Measurements from ENCODE around the gene ARID1B. TPM values are rescaled to one million over a fixed set of nuclear protein-coding genes. Genes with fewer than 3 reads are reported as not detected.

Gene ARID1B
- total and polyA plus RNA-seq, 7 experiments from 2014 or later = 17.5 to 164 (median 139) TPM

- peaks cover 24 to 32% of the 10 kb centered on the region in 2 donors for H3K4me1 ChIP-seq (ENCODE audit: control insufficient read depth in 2 of 2, insufficient read depth in 2 of 2, low read length in 2 of 2)
Observed at GRCh38 chr6:156824142-156824541, 47.0 kb downstream of the ARID1B start.

GRCh38 chr6:156825475-156825874, 48.3 kb downstream of the ARID1B start:
- Mint-ChIP-seq H3K27ac (peak overlapping the region in 3 of 9 donors; percentile 3 to 21 (median 19)), H3K4me1 (peaks cover 32 to 91% (median 82%) of the 10 kb centered on the region in 7 donors), H3K9me3 (no peaks in the 10 kb centered on the region), H3K4me3 (peak overlapping the region in 6 of 10 donors; percentile 30 to 75 (median 58)), H3K36me3 (peaks cover 0 to 33% (median 16%) of the 10 kb centered on the region in 5 donors), H3K27me3 (no peaks in the 10 kb centered on the region)
- DNase-seq = no peak
- intact Hi-C loops (cut with micrococcal nuclease) = loop anchor here (5.0 kb wide), 2 partner anchors 33 to 48 kb away; partner anchors contain the start of gene ARID1B (in 1 of the 2)
- no peaks in the 10 kb centered on the region for H3K9me3 ChIP-seq (ENCODE audit: control insufficient read depth in 2 of 3, low read length in 3 of 3)
- ChIA-PET CTCF (no interaction called here), POLR2A (interaction anchor here (0.9 kb wide), 1 partner anchor 41 kb away, joined by 3 read pairs; no protein-coding TSS in a partner anchor)
- H3K4me3 ChIP-seq (ENCODE audit: low read length) = no peak overlapping the region
- H3K27me3 ChIP-seq (ENCODE audit: control insufficient read depth in 2 of 2, insufficient read depth in 2 of 2, low read length in 2 of 2) = no peaks in the 10 kb centered on the region
- no peak for ATAC-seq
- H3K4me1 ChIP-seq (ENCODE audit: control insufficient read depth in 2 of 2, insufficient read depth in 2 of 2, low read length in 2 of 2) = peaks cover 20 to 24% of the 10 kb centered on the region in 2 donors
- H3K36me3 ChIP-seq (ENCODE audit: control insufficient read depth in 2 of 3, insufficient read depth in 3 of 3, low read length in 3 of 3) = peaks cover 0 to 4% (median 0%) of the 10 kb centered on the region in 3 experiments
- no peak overlapping the region for H3K27ac ChIP-seq (ENCODE audit: low read depth, low read length)

More at GRCh38 chr6:156824142-156824541, 47.0 kb downstream of the ARID1B start:
- intact Hi-C loops (cut with micrococcal nuclease) = no loop called here
- no peak for DNase-seq
- no peak for ATAC-seq
- H3K27ac Mint-ChIP-seq = peak overlapping the region in 6 of 9 donors; percentile 1 to 77 (median 40)
- no peaks in the 10 kb centered on the region for H3K36me3 ChIP-seq (ENCODE audit: control insufficient read depth in 2 of 3, insufficient read depth in 3 of 3, low read length in 3 of 3)
- no peaks in the 10 kb centered on the region for H3K27me3 ChIP-seq (ENCODE audit: control insufficient read depth in 2 of 2, insufficient read depth in 2 of 2, low read length in 2 of 2)
- H3K4me3 ChIP-seq (ENCODE audit: low read length) = no peak overlapping the region
- H3K9me3 ChIP-seq (ENCODE audit: control insufficient read depth in 2 of 3, low read length in 3 of 3) = no peaks in the 10 kb centered on the region
- CTCF ChIA-PET = interaction anchor here (0.7 kb wide), 1 partner anchor 411 kb away, joined by 5 read pairs; no protein-coding TSS in a partner anchor
- POLR2A ChIA-PET = interaction anchor here (0.6 kb wide), 1 partner anchor 261 kb away, joined by 3 read pairs; no protein-coding TSS in a partner anchor
- H3K36me3 Mint-ChIP-seq = peaks cover 0 to 23% (median 11%) of the 10 kb centered on the region in 5 donors
- H3K4me1 Mint-ChIP-seq = peaks cover 38 to 96% (median 91%) of the 10 kb centered on the region in 7 donors
- no peaks in the 10 kb centered on the region for H3K27me3 Mint-ChIP-seq
- peak overlapping the region in 7 of 10 donors; percentile 8 to 79 (median 55) for H3K4me3 Mint-ChIP-seq
- no peaks in the 10 kb centered on the region for H3K9me3 Mint-ChIP-seq
- H3K27ac ChIP-seq (ENCODE audit: low read depth, low read length) = no peak overlapping the region

GRCh38 chr6:156826290-156826955, 49.2 kb downstream of the ARID1B start:
- DNase-seq = no peak
- H3K9me3 ChIP-seq (ENCODE audit: control insufficient read depth in 2 of 3, low read length in 3 of 3) = no peaks in the 10 kb centered on the region
- H3K36me3 Mint-ChIP-seq = peaks cover 2 to 36% (median 16%) of the 10 kb centered on the region in 5 donors
- POLR2A ChIA-PET = no interaction called here
- ATAC-seq = no peak
- H3K27ac Mint-ChIP-seq = peak overlapping the region in 8 of 9 donors; percentile 9 to 93 (median 63)
- CTCF ChIA-PET = no interaction called here
- H3K4me3 Mint-ChIP-seq = peak overlapping the region in 5 of 10 donors; percentile 4 to 66 (median 32)
- no peaks in the 10 kb centered on the region for H3K27me3 Mint-ChIP-seq
- peaks cover 28 to 91% (median 82%) of the 10 kb centered on the region in 7 donors for H3K4me1 Mint-ChIP-seq
- H3K27ac ChIP-seq (ENCODE audit: low read depth, low read length) = no peak overlapping the region
- intact Hi-C loops (cut with micrococcal nuclease) = loop anchor here (5.0 kb wide), 2 partner anchors 34 to 49 kb away; partner anchors contain the start of gene ARID1B (in 1 of the 2)
- H3K4me3 ChIP-seq (ENCODE audit: low read length) = no peak overlapping the region
- no peaks in the 10 kb centered on the region for H3K9me3 Mint-ChIP-seq
- peaks cover 0 to 10% (median 0%) of the 10 kb centered on the region in 3 experiments for H3K36me3 ChIP-seq (ENCODE audit: control insufficient read depth in 2 of 3, insufficient read depth in 3 of 3, low read length in 3 of 3)
- no peaks in the 10 kb centered on the region for H3K27me3 ChIP-seq (ENCODE audit: control insufficient read depth in 2 of 2, insufficient read depth in 2 of 2, low read length in 2 of 2)
- peaks cover 20 to 24% of the 10 kb centered on the region in 2 donors for H3K4me1 ChIP-seq (ENCODE audit: control insufficient read depth in 2 of 2, insufficient read depth in 2 of 2, low read length in 2 of 2)

GRCh38 chr6:156827382-156827781, 50.2 kb downstream of the ARID1B start:
- Mint-ChIP-seq H3K27ac (peak overlapping the region in 4 of 9 donors; percentile 9 to 93 (median 72)), H3K27me3 (no peaks in the 10 kb centered on the region)

GRCh38 chr6:156828280-156828703, 51.1 kb downstream of the ARID1B start:
- peak overlapping the region in 1 of 10 donors; percentile 18 for H3K4me3 Mint-ChIP-seq
- ATAC-seq (peak; percentile 40), DNase-seq (no peak)
- CTCF ChIA-PET = interaction anchor here (0.6 kb wide), 1 partner anchor 16 kb away, joined by 3 read pairs; no protein-coding TSS in a partner anchor
- Histone ChIP-seq H3K36me3 (ENCODE audit: control insufficient read depth in 2 of 3, insufficient read depth in 3 of 3, low read length in 3 of 3) (peaks cover 0 to 10% (median 0%) of the 10 kb centered on the region in 3 experiments), H3K4me3 (ENCODE audit: low read length) (no peak overlapping the region), H3K9me3 (ENCODE audit: control insufficient read depth in 2 of 3, low read length in 3 of 3) (no peaks in the 10 kb centered on the region), H3K27me3 (ENCODE audit: control insufficient read depth in 2 of 2, insufficient read depth in 2 of 2, low read length in 2 of 2) (no peaks in the 10 kb centered on the region), H3K27ac (ENCODE audit: low read depth, low read length) (no peak overlapping the region), H3K4me1 (ENCODE audit: control insufficient read depth in 2 of 2, insufficient read depth in 2 of 2, low read length in 2 of 2) (peaks cover 11 to 23% of the 10 kb centered on the region in 2 donors)
- peaks cover 3 to 31% (median 7%) of the 10 kb centered on the region in 5 donors for H3K36me3 Mint-ChIP-seq
- H3K9me3 Mint-ChIP-seq = no peaks in the 10 kb centered on the region
- H3K27me3 Mint-ChIP-seq = no peaks in the 10 kb centered on the region
- intact Hi-C loops (cut with micrococcal nuclease) = loop anchor here (5.0 kb wide), 2 partner anchors 36 to 51 kb away; partner anchors contain the start of gene ARID1B (in 1 of the 2)
- POLR2A ChIA-PET = interaction anchor here (0.6 kb wide), 1 partner anchor 42 kb away, joined by 3 read pairs; no protein-coding TSS in a partner anchor
- H3K4me1 Mint-ChIP-seq = peaks cover 28 to 91% (median 83%) of the 10 kb centered on the region in 7 donors
- H3K27ac Mint-ChIP-seq = peak overlapping the region in 1 of 9 donors; percentile 12

More at GRCh38 chr6:156827382-156827781, 50.2 kb downstream of the ARID1B start:
- DNase-seq (no peak), ATAC-seq (no peak)
- Histone ChIP-seq H3K27me3 (ENCODE audit: control insufficient read depth in 2 of 2, insufficient read depth in 2 of 2, low read length in 2 of 2) (no peaks in the 10 kb centered on the region), H3K4me1 (ENCODE audit: control insufficient read depth in 2 of 2, insufficient read depth in 2 of 2, low read length in 2 of 2) (peaks cover 15 to 25% of the 10 kb centered on the region in 2 donors), H3K27ac (ENCODE audit: low read depth, low read length) (no peak overlapping the region), H3K9me3 (ENCODE audit: control insufficient read depth in 2 of 3, low read length in 3 of 3) (no peaks in the 10 kb centered on the region), H3K36me3 (ENCODE audit: control insufficient read depth in 2 of 3, insufficient read depth in 3 of 3, low read length in 3 of 3) (peaks cover 0 to 10% (median 0%) of the 10 kb centered on the region in 3 experiments), H3K4me3 (ENCODE audit: low read length) (no peak overlapping the region)
- Mint-ChIP-seq H3K36me3 (peaks cover 2 to 30% (median 11%) of the 10 kb centered on the region in 5 donors), H3K4me3 (peak overlapping the region in 2 of 10 donors; percentile 16 to 47), H3K9me3 (no peaks in the 10 kb centered on the region), H3K4me1 (peaks cover 25 to 91% (median 82%) of the 10 kb centered on the region in 7 donors)
- ChIA-PET POLR2A (no interaction called here), CTCF (interaction anchor here (0.6 kb wide), 1 partner anchor 57 kb away, joined by 6 read pairs; no protein-coding TSS in a partner anchor)
- intact Hi-C loops (cut with micrococcal nuclease) = loop anchor here (5.0 kb wide), 2 partner anchors 35 to 50 kb away; partner anchors contain the start of gene ARID1B (in 1 of the 2)

- H3K27ac ChIP-seq (ENCODE audit: low read depth, low read length) = no peak overlapping the region
- H3K4me1 ChIP-seq (ENCODE audit: control insufficient read depth in 2 of 2, insufficient read depth in 2 of 2, low read length in 2 of 2) = peaks cover 6 to 15% of the 10 kb centered on the region in 2 donors
- no peak overlapping the region for H3K4me3 Mint-ChIP-seq
- H3K9me3 Mint-ChIP-seq = no peaks in the 10 kb centered on the region
- H3K27me3 ChIP-seq (ENCODE audit: control insufficient read depth in 2 of 2, insufficient read depth in 2 of 2, low read length in 2 of 2) = no peaks in the 10 kb centered on the region
- H3K36me3 Mint-ChIP-seq = peaks cover 3 to 36% (median 12%) of the 10 kb centered on the region in 5 donors
- ChIA-PET CTCF (no interaction called here), POLR2A (interaction anchor here (0.5 kb wide), 1 partner anchor 1515 kb away, joined by 4 read pairs; no protein-coding TSS in a partner anchor)
- H3K9me3 ChIP-seq (ENCODE audit: control insufficient read depth in 2 of 3, low read length in 3 of 3) = no peaks in the 10 kb centered on the region
- peaks cover 0 to 10% (median 0%) of the 10 kb centered on the region in 3 experiments for H3K36me3 ChIP-seq (ENCODE audit: control insufficient read depth in 2 of 3, insufficient read depth in 3 of 3, low read length in 3 of 3)
- no peak overlapping the region for H3K4me3 ChIP-seq (ENCODE audit: low read length)
- DNase-seq (no peak), ATAC-seq (no peak)
- intact Hi-C loops (cut with micrococcal nuclease) = no loop called here
- H3K4me1 Mint-ChIP-seq = peaks cover 26 to 82% (median 79%) of the 10 kb centered on the region in 7 donors
- no peak overlapping the region for H3K27ac Mint-ChIP-seq
- H3K27me3 Mint-ChIP-seq = no peaks in the 10 kb centered on the region
Observed at GRCh38 chr6:156830126-156830525, 52.9 kb downstream of the ARID1B start.

All from naive thymus-derived CD4-positive, alpha-beta T cell (primary cell).